Central memory CD8-positive, alpha-beta T cell (primary cell): ENCODE results near the gene PC.
"Not testable (repeated sequence)": the region's sequence is repeated elsewhere in the genome, so short reads cannot be mapped to it uniquely, and the experiment has no call there.

Experiments
- ATAC-seq: fragments of 150-1000 bp; cut with Tn5 transposase; replicated peaks from 2 replicates; pipeline ENCODE4 v1.10.0; 2022; ENCODE audit warnings: mild to moderate bottlenecking, moderate FRiP score, moderate number of reproducible peaks; ENCODE audit not compliant: poor library complexity, severe bottlenecking; ENCODE audit errors: extremely low read depth
- DNase-seq, 2 donors: peaks; one replicate each; pipeline ENCODE4 v3.0.0; 2021; ENCODE audit warnings: low spot score in 2 of 2
- H3K27ac Mint-ChIP-seq: one replicate; pipeline ENCODE4 v1.8.0; 2022; ENCODE audit warnings: low read depth, mild to moderate bottlenecking, moderate library complexity, mixed read lengths
- H3K27me3 Mint-ChIP-seq: one replicate; pipeline ENCODE4 v1.8.0; 2022; ENCODE audit warnings: mixed read lengths
- H3K36me3 Mint-ChIP-seq: one replicate; pipeline ENCODE4 v1.8.0; 2022; ENCODE audit warnings: mild to moderate bottlenecking, moderate library complexity, mixed read lengths; ENCODE audit not compliant: insufficient read depth
- H3K4me1 Mint-ChIP-seq: one replicate; pipeline ENCODE4 v1.8.0; 2022; ENCODE audit warnings: mixed read lengths
- H3K4me3 Mint-ChIP-seq: one replicate; pipeline ENCODE4 v1.8.0; 2022; ENCODE audit warnings: mild to moderate bottlenecking, moderate library complexity, mixed read lengths
- H3K9me3 Mint-ChIP-seq: one replicate; pipeline ENCODE4 v1.8.0; 2022; ENCODE audit warnings: mixed read lengths

Gene PC

GRCh38 chr11:66820381-66820780 lies 137.8 kb downstream of the PC start:
- Mint-ChIP-seq H3K4me1 (no peaks in the 10 kb centered on the region), H3K27ac (no peak overlapping the region), H3K36me3 (no peaks in the 10 kb centered on the region), H3K4me3 (no peak overlapping the region), H3K9me3 (no peaks in the 10 kb centered on the region), H3K27me3 (no peaks in the 10 kb centered on the region)
- ATAC-seq (no peak), DNase-seq (no peak)

- no peak for ATAC-seq
Observed at GRCh38 chr11:66818231-66818955, 139.8 kb downstream of the PC start.

GRCh38 chr11:66815646-66816045 lies 142.5 kb downstream of the PC start:
- Mint-ChIP-seq H3K4me1 (no peaks in the 10 kb centered on the region), H3K4me3 (no peak overlapping the region), H3K36me3 (no peaks in the 10 kb centered on the region), H3K27ac (no peak overlapping the region), H3K9me3 (no peaks in the 10 kb centered on the region), H3K27me3 (no peaks in the 10 kb centered on the region)
- DNase-seq = no peak
- no peak for ATAC-seq

More at GRCh38 chr11:66818231-66818955, 139.8 kb downstream of the PC start:
- H3K27ac Mint-ChIP-seq = no peak overlapping the region
- H3K9me3 Mint-ChIP-seq = no peaks in the 10 kb centered on the region
- H3K27me3 Mint-ChIP-seq = no peaks in the 10 kb centered on the region
- DNase-seq = no peak
- no peaks in the 10 kb centered on the region for H3K36me3 Mint-ChIP-seq
- H3K4me3 Mint-ChIP-seq = no peak overlapping the region
- H3K4me1 Mint-ChIP-seq = no peaks in the 10 kb centered on the region

GRCh38 chr11:66814678-66815077 lies 143.5 kb downstream of the PC start:
- ATAC-seq (no peak), DNase-seq (no peak)
- Mint-ChIP-seq H3K27me3 (no peaks in the 10 kb centered on the region), H3K36me3 (no peaks in the 10 kb centered on the region), H3K4me3 (no peak overlapping the region), H3K27ac (no peak overlapping the region), H3K4me1 (no peaks in the 10 kb centered on the region), H3K9me3 (no peaks in the 10 kb centered on the region)

GRCh38 chr11:66810576-66811185 lies 147.5 kb downstream of the PC start:
- H3K27ac Mint-ChIP-seq = no peak overlapping the region
- DNase-seq (no peak), ATAC-seq (no peak)
- H3K9me3 Mint-ChIP-seq = no peaks in the 10 kb centered on the region
- H3K36me3 Mint-ChIP-seq = peaks cover 4% of the 10 kb centered on the region
- no peaks in the 10 kb centered on the region for H3K4me1 Mint-ChIP-seq
- H3K27me3 Mint-ChIP-seq = no peaks in the 10 kb centered on the region
- no peak overlapping the region for H3K4me3 Mint-ChIP-seq

- no peaks in the 10 kb centered on the region for H3K4me1 Mint-ChIP-seq
- DNase-seq (no peak), ATAC-seq (no peak)
- H3K36me3 Mint-ChIP-seq = peaks cover 5% of the 10 kb centered on the region
- H3K27me3 Mint-ChIP-seq = no peaks in the 10 kb centered on the region
- H3K9me3 Mint-ChIP-seq = no peaks in the 10 kb centered on the region
- peak overlapping the region; percentile 33 for H3K27ac Mint-ChIP-seq
- no peak overlapping the region for H3K4me3 Mint-ChIP-seq
Observed at GRCh38 chr11:66809592-66809991, 148.6 kb downstream of the PC start.

- H3K27ac Mint-ChIP-seq = no peak overlapping the region
- H3K4me1 Mint-ChIP-seq = no peaks in the 10 kb centered on the region
- H3K27me3 Mint-ChIP-seq = no peaks in the 10 kb centered on the region
- no peak overlapping the region for H3K4me3 Mint-ChIP-seq
- DNase-seq = no peak
- no peaks in the 10 kb centered on the region for H3K9me3 Mint-ChIP-seq
- ATAC-seq = no peak
- H3K36me3 Mint-ChIP-seq = peaks cover 4% of the 10 kb centered on the region
Observed at GRCh38 chr11:66800720-66801428, 157.3 kb downstream of the PC start.

GRCh38 chr11:66799815-66800214 lies 158.4 kb downstream of the PC start:
- not testable (repeated sequence) for H3K27ac Mint-ChIP-seq, H3K27me3 Mint-ChIP-seq, ATAC-seq, H3K4me3 Mint-ChIP-seq, H3K9me3 Mint-ChIP-seq, DNase-seq, H3K36me3 Mint-ChIP-seq, H3K4me1 Mint-ChIP-seq
